HG03354 (cell line): ENCODE results near the gene PPP1R9A.

Experiments
- ATAC-seq: cut with Tn5 transposase; IDR thresholded peaks from one replicate; pipeline ENCODE4 v1.9.1; 2021; ENCODE audit warnings: mild to moderate bottlenecking; ENCODE audit not compliant: unreplicated experiment, poor library complexity, severe bottlenecking

Gene PPP1R9A

DNA sequence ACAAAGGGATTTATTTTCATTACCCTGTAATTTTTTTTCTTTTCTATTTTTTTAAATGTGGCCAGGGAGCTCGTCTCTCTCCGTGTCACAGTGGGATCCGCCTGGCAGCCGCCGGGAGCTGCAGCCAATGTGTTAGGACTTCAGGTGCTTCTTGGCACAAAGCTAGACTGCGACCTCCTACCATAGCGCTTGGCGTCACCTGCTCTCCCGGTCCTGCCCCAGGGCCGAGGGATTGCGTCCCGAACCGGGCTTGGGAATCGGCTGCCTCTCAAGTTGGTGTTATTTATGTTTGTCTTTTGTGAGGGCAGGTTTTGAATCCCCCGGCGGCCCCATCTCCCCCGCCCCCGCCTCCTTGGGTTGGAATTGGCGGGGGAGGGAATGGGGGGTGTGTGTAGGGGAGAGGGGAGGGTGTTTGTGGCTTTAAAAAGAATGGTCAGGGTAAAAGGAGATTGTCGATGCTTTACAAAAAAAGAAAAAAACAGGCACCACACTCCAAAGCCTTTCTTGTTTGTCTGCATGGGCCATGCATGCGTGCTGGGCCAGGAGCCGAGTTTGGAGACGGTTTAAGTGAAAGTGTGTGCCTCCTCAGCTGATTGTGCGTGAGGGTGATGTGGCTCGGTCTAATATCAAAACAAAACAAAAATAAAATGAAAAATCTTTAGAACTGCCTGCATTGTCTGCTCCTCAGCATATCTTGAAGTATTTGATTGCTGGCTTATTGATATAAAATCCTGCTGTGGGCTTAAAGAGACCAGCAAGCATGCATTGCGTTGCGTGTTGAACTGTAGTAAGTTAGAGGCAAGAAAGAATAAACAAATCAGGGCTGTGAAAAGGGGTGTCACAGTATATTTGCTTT lies 1.2 kb downstream of the PPP1R9A start:
- peak; percentile 17 for ATAC-seq

DNA sequence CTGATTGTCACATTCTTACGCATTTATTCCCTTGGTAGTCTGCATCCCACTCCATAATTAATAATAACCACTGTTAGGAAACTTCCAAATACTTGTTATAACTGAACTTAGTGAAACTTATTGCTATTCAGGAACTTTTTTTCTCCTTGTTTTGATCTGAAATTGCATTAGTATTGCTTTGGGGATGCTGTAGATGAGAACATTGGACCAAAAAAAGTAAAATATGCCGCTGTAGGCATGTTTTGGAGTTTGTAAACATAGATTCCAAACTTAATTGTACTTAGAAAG lies 1.7 kb downstream of the PPP1R9A start:
- no peak for ATAC-seq

DNA sequence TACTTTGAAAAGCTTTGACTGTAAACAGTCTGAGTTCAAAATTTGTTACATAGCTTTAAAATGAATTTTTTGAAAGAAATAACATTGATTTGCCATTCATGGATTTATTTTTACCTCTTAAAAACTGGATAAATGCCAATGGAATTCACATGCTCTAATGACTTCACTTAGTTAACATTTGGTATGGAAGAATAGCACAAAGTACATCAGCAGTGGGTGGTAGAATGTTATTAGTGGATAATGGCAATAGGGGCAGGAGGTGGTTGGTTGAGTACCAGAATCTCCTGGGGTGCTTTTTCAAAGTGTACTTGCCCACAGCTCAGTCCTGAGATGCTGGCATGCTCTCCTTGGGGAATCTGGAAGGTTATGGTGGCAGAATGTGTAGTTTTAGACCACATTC lies 4.7 kb downstream of the PPP1R9A start:
- no peak for ATAC-seq

DNA sequence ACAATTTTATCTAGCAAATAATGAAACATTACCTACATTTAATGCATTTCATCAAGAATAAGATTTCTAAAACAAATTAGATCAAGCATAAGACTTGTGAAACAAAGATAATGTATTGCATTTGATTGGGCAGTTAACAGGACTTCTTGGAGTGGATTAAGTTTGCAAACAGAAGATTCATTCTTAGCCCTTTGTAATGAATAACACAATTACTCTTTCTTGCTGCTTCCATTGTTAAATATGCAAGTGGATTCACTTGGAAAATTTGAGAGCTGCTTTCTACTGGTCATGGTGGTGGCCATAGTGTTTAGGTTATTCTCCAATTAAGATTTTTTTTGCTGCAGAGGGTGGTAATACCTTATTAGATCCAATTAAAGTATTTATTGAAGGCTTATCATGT lies 6.0 kb downstream of the PPP1R9A start:
- no peak for ATAC-seq

GRCh38 chr7:94921911-94922310 lies 14.5 kb downstream of the PPP1R9A start:
- ATAC-seq, result no peak

DNA sequence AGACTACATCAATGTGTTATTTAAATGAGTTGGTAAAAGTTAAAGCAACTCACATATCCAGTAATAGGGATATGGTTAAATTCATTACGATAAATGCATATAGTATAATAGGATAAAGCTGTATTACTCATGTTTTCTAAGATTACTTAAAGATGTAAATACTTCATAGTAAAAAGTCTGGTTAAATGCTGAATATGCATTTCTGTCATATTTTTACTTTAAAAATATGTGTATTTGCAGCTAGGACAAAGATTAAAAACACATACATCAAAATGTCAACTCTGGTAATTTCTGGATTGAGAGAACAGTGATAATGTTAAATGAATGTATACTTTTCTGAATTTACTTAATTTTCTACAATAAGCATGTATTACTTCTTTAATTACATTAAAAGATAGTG lies 15.1 kb downstream of the PPP1R9A start:
- no peak for ATAC-seq

GRCh38 chr7:94923412-94923811 lies 16.0 kb downstream of the PPP1R9A start:
- ATAC-seq, result no peak

- ATAC-seq, result no peak
Observed at GRCh38 chr7:94928168-94928707, 20.8 kb downstream of the PPP1R9A start.

- no peak for ATAC-seq
Observed at GRCh38 chr7:94933256-94933990, 26.0 kb downstream of the PPP1R9A start.

DNA sequence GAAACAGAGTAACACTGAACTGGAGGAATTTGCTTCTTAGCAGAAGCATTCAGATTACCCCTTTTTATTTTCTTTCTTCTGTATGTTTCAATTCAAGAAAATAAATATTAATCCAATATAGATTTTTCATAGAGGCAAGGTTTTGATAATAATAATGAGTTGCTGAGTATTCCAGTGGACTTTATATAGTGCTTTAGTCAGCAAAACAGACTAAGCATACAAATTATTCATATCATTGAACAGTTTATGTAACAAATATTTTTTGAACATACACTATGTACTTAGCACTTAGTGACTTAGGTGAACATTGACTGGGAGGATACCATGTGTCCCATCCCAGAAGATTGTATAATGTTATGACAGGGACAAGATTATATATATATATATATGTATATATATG lies 32.0 kb downstream of the PPP1R9A start:
- no peak for ATAC-seq

- no peak for ATAC-seq
Observed at GRCh38 chr7:94940241-94940640, 32.8 kb downstream of the PPP1R9A start.

GRCh38 chr7:94941844-94942632 lies 34.6 kb downstream of the PPP1R9A start:
- no peak for ATAC-seq

DNA sequence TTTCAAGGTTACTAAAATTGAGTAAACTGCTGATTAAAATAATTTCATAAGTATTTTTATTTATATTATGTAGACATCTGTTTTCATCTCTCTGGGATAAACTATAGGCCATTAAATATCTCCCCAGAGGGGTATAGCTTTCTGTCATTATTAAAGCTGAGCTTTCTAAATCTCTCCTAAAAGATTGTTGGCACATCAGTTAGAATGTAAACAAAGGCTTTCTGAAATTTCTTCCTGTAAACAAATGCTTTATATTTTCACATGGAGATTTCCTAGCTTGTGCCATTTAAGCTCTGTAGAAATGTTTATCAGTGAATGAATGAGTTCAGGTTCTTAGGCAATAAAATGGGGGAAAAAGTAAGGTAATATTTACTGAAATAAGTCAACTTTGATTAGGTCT lies 35.7 kb downstream of the PPP1R9A start:
- no peak for ATAC-seq

DNA sequence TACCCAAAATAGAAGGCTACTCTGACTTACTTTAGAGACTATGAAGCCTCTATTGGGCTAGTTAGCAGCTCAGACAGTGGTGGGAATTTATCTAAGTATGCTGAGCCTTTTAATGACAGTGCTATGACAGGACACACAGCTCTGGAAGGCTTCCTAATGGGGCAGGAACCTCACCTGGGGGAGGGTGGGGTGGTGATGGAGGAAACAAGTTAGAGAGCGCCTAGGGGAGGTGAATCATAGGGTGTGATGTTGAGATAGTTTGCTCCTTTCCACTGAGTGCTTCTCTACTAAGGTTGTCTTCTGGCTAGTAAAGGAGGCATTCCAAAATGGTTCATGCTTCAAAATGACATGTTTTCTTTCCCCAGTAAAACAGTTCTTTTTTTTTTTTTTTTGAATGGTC lies 42.1 kb downstream of the PPP1R9A start:
- no peak for ATAC-seq

DNA sequence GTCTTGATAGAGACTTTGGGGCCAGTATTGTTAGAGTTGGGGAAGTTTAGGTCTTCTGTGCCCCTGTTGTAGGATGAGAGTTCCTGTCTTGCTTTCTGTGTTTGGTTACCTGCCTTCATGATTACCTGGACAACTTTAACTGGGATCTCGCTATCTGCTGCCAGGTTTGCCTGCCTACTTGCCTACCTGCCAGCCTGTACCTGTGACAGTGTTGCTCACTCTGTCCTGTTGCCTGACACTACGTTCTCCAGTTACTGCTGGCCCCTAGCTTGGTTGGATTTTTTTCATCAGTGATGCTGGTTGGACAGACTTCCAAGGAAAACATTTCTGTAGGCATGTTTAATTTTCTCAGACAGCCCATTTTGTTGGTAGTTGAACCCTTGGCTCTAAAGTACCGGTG lies 48.4 kb downstream of the PPP1R9A start:
- no peak for ATAC-seq

DNA sequence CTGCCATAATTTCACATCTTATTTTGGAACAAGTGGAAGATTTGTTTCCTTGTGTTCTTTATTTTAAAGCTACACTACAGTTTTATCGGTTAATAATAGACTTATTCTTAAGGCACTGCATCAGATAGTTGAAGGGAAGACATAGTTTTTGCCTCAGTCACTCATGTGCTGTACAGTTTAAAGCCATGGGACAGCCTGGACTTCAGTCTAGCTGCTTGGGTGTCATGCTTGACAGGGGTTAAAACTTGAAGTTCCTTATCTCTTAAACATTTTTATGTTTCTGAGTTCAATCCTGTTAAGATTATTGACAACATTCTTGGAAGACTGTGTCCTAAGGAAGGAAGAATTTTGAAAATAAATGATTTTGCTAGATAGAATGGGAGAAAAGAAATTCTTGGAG lies 49.7 kb downstream of the PPP1R9A start:
- no peak for ATAC-seq

DNA sequence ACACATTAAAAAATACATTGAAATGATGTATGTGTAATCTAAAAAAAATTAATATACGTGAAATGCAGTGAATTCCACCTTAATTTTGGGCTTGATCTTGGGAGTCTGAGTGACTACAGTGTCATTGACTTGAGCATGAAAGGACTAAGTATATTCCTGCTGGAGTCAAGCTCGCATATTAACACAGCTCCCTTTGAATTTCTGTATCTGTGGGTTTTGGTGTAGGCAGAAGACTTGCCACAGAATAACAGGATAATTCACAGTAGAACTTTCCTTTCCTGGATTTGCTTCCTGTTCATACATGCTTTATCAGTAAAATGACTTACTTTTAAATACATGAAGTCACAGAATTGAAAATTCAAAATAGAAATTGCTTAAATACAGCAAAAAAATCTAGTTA lies 55.3 kb downstream of the PPP1R9A start:
- ATAC-seq, result no peak

DNA sequence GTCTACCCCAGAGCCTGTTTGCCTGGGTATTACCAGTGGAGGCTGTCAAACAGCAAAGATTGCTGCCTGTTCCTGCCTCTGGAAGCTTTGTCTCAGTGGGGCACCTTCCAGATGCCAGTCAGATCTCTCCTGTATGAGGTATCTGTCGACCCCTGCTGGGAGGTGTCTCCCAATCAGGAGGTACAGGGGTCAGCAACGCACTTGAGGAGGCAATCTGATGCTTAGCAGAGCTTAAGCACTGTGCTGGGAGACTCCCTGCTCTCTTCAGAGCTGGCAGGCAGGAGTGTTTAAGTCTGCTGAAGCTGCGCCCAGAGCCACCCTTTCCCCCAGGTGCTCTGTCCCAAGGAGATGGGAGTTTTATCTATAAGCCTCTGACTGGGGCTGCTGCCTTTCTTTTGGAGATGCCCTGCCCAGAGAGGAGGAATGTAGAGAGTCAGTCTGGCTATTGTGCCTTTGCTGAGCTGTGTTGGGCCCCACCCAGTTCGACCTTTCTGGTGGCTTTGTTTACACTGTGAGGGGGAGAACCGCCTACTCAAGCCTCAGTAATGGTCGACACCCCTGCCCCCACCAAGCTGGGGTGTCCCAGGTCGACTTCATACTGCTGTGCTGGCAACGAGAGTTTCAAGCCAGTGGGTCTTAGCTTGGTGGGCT lies 62.2 kb downstream of the PPP1R9A start:
- no peak for ATAC-seq

DNA sequence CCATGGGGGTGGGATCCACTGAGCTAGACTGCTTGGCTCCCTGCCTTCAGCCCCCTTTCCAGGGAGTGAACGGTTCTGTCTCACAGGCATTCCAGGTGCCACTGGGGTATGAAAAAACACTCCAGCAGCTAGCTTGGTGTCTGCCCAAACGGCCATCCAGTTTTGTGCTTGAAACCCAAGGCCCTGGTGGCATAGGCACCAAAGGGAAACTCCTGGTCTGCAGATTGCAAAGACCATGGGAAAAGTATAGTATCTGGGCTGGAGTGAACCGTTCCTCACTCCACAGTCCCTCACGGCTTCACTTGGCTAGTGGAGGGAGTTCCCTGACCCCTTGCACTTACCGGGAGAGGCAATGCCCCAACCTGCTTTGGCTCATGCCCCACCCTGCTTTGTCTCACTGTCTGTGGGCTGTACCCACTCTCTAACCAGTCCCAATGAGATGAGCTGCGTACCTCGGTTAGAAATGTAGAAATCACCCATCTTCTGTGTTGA lies 62.7 kb downstream of the PPP1R9A start:
- no peak for ATAC-seq
